Stimulated activated CD8-positive, alpha-beta memory T cell treated with anti-CD3 and anti-CD28 coated beads, Interleukin-4, amount 100 ng/mL, for 1 hour (primary cell): ENCODE results near the gene ZBTB20.
A peak's percentile ranks its signal among the peaks of the same experiment; 100 is the strongest.

Source experiments
- DNase-seq, 2 donors: peaks; one replicate each; pipeline ENCODE4 v3.0.0-alpha.2; 2020; ENCODE audit warnings: low read depth in 2 of 2, low spot score in 1 of 2

Gene ZBTB20

GRCh38 chr3:115089481-115089880, 57.6 kb downstream of the ZBTB20 start:
- no peak for DNase-seq

GRCh38 chr3:115087512-115087911, 59.6 kb downstream of the ZBTB20 start:
- DNase-seq, result no peak

DNA sequence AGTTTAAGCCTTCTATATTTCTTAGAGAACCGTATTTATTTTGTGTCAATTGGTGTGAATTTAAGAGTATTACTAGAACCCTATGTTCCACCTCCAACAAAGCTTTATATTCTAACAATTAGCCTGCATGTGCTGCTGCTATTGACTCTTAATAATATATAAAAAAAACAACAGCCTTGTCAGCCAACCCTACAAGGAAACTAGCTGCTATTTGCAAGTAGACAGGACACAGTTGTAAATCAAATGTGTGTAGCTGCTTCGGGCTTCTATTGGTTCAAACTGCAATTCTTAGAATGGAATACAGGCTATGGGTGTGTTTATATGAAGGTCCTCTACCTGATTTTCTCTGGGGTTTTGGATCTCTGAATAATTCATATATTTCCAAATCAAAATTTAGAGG, 60.7 kb downstream of the ZBTB20 start:
- DNase-seq, result no peak

- no peak for DNase-seq
Measured at GRCh38 chr3:115085197-115085865, 61.8 kb downstream of the ZBTB20 start.

DNA sequence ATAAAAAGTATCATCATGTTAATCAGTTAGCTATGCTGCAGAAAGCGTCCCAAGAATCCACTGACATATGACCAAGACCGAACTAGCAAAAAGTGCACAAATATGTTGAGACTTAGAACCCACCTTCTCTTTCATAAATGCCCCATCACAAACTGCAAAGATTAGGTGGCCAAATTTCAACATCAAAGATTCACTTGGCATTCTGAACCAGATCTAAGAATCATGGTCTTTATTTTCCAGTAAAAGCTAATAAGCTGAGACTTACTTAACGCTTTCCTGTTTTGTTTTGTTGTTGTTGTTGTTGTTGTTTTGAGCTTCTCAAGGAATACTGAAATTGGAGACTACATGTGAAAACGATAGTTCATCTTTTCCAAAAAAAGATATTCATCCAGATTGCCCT, 62.4 kb downstream of the ZBTB20 start:
- no peak for DNase-seq

GRCh38 chr3:115082260-115082659, 64.8 kb downstream of the ZBTB20 start:
- no peak for DNase-seq

DNA sequence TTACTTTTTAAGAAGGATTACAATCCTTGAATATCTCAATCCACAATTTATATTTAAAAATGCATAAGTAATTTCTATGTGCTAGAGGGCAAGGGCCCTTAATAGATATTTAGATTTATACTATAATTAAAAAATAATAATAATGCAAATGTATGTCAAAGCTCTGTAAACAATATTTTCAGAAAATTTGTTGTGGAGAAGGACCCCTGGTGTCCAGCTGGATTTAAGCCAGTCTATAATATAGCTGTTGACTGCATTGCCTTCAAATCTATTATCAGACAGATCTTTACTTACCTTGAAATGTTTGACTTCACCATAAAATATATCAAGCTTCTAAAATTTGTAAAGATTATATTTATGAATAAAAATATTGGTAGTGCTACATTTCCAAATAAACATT, 65.6 kb downstream of the ZBTB20 start:
- DNase-seq, result no peak

- no peak for DNase-seq
Measured at GRCh38 chr3:115077501-115078250, 69.4 kb downstream of the ZBTB20 start.

DNA sequence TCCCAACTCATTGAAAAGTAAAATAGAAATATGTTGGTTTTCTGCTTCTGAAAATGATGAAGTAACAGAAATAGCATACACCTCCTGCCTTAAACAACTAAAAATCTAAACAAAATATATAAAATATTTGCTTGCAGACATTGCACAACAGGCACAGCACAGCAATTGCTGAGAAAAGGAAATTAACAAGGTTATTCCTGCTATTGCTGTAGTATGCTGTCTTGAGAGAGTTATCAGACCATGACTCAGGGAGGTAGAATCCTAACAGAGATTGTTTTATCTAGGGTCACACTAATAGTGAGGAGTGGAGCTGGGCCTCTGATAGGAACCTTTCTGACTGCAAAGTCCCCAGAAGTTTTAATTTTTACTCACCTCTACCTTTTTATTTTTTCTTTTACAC, 72.6 kb downstream of the ZBTB20 start:
- no peak for DNase-seq

- no peak for DNase-seq
Measured at GRCh38 chr3:115072265-115073021, 74.6 kb downstream of the ZBTB20 start.

DNA sequence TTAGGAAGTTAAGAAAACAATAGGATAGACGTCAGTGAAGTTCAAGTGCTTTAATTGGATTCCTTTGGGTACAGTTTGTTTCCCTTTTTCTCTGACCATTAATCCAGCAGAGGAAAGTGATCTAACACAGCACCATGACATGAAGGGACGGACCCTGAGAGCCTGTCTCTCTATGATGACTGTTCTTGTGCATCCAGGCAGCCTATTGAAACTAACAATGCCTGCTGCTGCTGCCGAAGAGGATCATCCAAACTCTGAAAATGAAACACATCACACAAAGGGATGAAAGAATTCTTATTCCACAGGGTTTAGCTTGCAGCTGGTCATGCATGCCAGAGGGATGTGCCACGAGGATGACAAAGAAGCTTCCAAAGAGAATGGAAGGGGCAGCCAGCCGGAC, 75.5 kb downstream of the ZBTB20 start:
- no peak for DNase-seq

- DNase-seq, result no peak
Measured at GRCh38 chr3:115071166-115071565, 75.9 kb downstream of the ZBTB20 start.

DNA sequence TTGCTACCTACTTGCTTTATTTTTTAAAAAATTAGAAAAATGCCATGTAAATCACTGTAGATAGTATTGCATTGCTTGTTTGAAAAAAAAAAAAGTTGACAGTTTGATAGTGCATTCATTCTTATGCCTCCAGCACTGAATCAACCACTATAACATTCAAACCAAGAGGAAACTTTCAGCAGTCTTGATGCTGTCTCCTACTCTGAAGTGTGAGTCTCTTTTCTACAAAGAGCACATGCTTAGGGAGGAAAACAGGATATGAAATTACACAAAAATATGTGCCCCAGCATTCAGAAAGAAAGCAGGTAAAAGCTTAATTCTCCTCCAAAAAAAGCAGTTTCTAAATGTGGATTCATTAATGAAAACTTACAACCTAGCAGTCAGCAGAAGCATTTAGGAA, 78.3 kb downstream of the ZBTB20 start:
- DNase-seq, result no peak

- DNase-seq, result no peak
Measured at GRCh38 chr3:115062412-115062956, 84.6 kb downstream of the ZBTB20 start.

DNA sequence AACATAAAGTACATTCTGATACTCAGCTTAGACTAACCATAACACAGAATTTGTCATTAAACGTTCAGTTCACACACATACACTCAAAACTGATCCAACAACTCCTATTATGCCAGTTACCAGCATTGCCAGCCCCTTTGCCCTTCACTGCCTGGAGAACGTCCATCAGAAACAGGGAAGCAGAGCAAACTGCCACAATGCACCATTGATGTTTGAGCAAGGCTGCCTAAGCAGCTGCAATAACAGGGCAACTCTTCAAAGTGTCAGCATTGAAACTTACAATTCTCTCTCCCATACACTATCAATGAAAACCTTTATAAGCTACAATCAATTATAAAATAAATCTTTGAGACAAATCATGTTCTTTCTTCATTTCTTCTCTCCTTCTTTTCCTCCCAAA, 85.1 kb downstream of the ZBTB20 start:
- no peak for DNase-seq

GRCh38 chr3:115052906-115053305, 94.2 kb downstream of the ZBTB20 start:
- no peak for DNase-seq

GRCh38 chr3:115042351-115042750, 104.7 kb downstream of the ZBTB20 start:
- DNase-seq, result no peak

- DNase-seq, result peak in 1 of 2 donors; percentile 1
Measured at GRCh38 chr3:115040673-115041286, 106.3 kb downstream of the ZBTB20 start.

DNA sequence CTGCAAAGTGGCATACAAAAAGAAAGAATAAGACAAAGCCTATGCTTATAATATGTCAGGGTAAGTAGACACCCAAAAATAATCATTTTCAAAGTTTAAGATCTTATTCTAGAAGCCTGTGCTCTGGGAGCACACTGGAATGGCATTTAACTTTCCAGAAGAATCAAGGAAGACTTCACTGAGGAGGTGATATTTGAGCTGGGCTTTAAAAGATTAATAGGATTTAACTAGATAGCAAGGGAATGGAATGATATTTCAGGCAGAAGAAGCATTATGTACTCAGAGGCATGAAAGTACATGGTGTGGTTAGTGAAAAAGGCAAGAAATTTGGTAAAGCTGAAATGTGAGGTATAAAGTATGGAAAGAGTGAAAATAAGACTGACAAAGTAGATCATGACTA, 106.8 kb downstream of the ZBTB20 start:
- DNase-seq, result no peak

- no peak for DNase-seq
Measured at GRCh38 chr3:115038817-115039216, 108.3 kb downstream of the ZBTB20 start.

- DNase-seq, result no peak
Measured at GRCh38 chr3:115022835-115023398, 124.2 kb downstream of the ZBTB20 start.
